AG09319 (cell line): ENCODE measurements around the gene SERPINI1.

Source experiments
- DNase-seq: peaks from one replicate; pipeline ENCODE4 v3.0.0-alpha.2; 2010; ENCODE audit warnings: low read depth; ENCODE audit errors: extremely low read depth
- CTCF ChIP-seq: IDR thresholded peaks from 2 replicates; pipeline ENCODE4 v1.5.1; 2011; ENCODE audit warnings: low read depth, mild to moderate bottlenecking, inconsistent platforms, low read length, moderate library complexity

Gene SERPINI1

GRCh38 chr3:167723872-167724271, 11.6 kb upstream of the SERPINI1 start:
- TF ChIP-seq CTCF = no peak
- no peak for DNase-seq

GRCh38 chr3:167728176-167728575, 7.3 kb upstream of the SERPINI1 start:
- TF ChIP-seq CTCF = no peak
- peak; percentile 28 for DNase-seq

- TF ChIP-seq CTCF = no peak
- no peak for DNase-seq
Observed at GRCh38 chr3:167728632-167729323, 6.7 kb upstream of the SERPINI1 start.

- DNase-seq = no peak
- no peak for TF ChIP-seq CTCF
Observed at GRCh38 chr3:167729591-167729990, 5.9 kb upstream of the SERPINI1 start.

GRCh38 chr3:167731393-167731792, 4.1 kb upstream of the SERPINI1 start:
- no peak for TF ChIP-seq CTCF
- no peak for DNase-seq

- no peak for DNase-seq
- TF ChIP-seq CTCF = no peak
Observed at GRCh38 chr3:167732313-167733065, 3.0 kb upstream of the SERPINI1 start.

- TF ChIP-seq CTCF = no peak
- DNase-seq = no peak
Observed at GRCh38 chr3:167733961-167734497, 1.5 kb upstream of the SERPINI1 start.
